ENCODE data around the gene MARK3.

The MARK3 gene

DNA sequence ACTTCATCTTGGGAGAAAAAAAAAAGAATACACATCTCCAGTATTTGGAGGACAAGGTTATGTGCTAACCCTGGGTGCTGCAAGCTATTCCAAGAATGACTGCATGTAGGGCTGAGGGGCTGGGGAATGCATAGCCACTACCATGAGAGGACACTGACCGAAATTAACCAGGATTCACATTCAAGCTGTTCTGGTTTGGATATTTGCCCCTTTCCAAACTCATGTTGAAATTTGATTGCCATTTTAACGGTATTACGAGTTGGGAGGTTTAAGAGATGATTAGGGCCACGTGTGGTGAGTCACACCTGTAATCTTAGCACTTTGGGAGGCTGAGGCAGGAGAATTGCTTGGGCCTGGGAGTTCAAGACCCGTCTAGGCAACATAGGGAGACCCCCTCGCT is 18.5 kb upstream of the MARK3 start:
- TF ChIP-seq, protein P1, sequence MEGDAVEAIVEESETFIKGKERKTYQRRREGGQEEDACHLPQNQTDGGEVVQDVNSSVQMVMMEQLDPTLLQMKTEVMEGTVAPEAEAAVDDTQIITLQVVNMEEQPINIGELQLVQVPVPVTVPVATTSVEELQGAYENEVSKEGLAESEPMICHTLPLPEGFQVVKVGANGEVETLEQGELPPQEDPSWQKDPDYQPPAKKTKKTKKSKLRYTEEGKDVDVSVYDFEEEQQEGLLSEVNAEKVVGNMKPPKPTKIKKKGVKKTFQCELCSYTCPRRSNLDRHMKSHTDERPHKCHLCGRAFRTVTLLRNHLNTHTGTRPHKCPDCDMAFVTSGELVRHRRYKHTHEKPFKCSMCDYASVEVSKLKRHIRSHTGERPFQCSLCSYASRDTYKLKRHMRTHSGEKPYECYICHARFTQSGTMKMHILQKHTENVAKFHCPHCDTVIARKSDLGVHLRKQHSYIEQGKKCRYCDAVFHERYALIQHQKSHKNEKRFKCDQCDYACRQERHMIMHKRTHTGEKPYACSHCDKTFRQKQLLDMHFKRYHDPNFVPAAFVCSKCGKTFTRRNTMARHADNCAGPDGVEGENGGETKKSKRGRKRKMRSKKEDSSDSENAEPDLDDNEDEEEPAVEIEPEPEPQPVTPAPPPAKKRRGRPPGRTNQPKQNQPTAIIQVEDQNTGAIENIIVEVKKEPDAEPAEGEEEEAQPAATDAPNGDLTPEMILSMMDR (IDR thresholded peaks at IDR 0.05; ENCODE audit: low read depth, low read length), result no peak
- H3K4me3 ChIP-seq (ENCODE audit: low read depth, low read length), result no peak overlapping the region
- DNase-seq (ENCODE audit: low read depth, low spot score), result no peak
- in situ Hi-C loops (cut with HindIII; ENCODE audit: low sequenced_read_pairs), result no loop called here

DNA sequence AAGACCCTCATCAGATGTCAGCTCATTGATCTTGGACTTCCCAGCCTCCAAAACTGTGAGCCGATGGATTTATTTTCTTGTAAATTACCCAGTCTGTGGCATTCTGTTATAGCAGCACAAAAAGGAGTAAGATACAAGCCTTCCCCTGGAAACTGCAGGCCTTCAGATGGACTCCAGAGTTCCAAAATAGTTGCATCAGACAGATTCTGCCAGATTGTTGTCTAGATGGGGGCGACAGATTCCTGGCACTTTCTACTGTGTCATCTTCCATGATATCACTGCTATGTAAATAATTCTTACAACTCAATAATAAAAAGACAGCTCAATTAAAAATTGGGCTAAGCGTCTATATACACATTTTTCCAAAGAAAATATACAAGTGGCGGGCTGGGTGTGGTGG is 17.2 kb upstream of the MARK3 start:
- no peak for DNase-seq (ENCODE audit: low read depth, low spot score)

GRCh38 chr14:103370087-103370486 is 15.1 kb upstream of the MARK3 start:
- in situ Hi-C loops (cut with HindIII; ENCODE audit: low sequenced_read_pairs), result no loop called here
- no peak overlapping the region for H3K4me3 ChIP-seq (ENCODE audit: low read depth, low read length)
- TF ChIP-seq, protein P1 (IDR thresholded peaks at IDR 0.05; ENCODE audit: low read depth, low read length), result no peak
- no peak for DNase-seq (ENCODE audit: low read depth, low spot score)

More for the DNA sequence above, 17.2 kb upstream of the MARK3 start:
- in situ Hi-C loops (cut with HindIII; ENCODE audit: low sequenced_read_pairs), result no loop called here
- H3K4me3 ChIP-seq (ENCODE audit: low read depth, low read length), result no peak overlapping the region
- TF ChIP-seq, protein P1 (IDR thresholded peaks at IDR 0.05; ENCODE audit: low read depth, low read length), result no peak

DNA sequence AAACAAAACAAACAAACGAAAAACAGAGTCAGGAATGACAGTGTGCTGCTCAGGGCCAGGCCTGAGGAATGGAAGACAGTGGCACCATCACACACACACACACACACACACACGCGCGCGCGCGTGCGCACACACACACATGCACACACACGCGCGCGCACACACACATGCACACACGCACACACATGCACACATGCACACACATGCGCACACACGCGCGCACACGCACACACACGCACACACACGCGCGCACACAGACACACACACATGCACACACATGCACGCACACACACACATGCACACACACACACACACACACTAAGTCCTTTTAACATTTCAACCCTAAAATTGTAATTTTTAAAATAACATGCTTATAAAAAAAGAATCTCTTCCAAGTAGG is 13.2 kb upstream of the MARK3 start:
- in situ Hi-C loops (cut with HindIII; ENCODE audit: low sequenced_read_pairs), result no loop called here
- TF ChIP-seq, protein P1 (IDR thresholded peaks at IDR 0.05; ENCODE audit: low read depth, low read length), result no peak
- H3K4me3 ChIP-seq (ENCODE audit: low read depth, low read length), result no peak overlapping the region
- no peak for DNase-seq (ENCODE audit: low read depth, low spot score)

GRCh38 chr14:103372552-103373304 is 12.5 kb upstream of the MARK3 start:
- TF ChIP-seq, protein P1 (IDR thresholded peaks at IDR 0.05; ENCODE audit: low read depth, low read length), result no peak
- peak; percentile 93 for DNase-seq (ENCODE audit: low read depth, low spot score)
- in situ Hi-C loops (cut with HindIII; ENCODE audit: low sequenced_read_pairs), result no loop called here
- no peak overlapping the region for H3K4me3 ChIP-seq (ENCODE audit: low read depth, low read length)

DNA sequence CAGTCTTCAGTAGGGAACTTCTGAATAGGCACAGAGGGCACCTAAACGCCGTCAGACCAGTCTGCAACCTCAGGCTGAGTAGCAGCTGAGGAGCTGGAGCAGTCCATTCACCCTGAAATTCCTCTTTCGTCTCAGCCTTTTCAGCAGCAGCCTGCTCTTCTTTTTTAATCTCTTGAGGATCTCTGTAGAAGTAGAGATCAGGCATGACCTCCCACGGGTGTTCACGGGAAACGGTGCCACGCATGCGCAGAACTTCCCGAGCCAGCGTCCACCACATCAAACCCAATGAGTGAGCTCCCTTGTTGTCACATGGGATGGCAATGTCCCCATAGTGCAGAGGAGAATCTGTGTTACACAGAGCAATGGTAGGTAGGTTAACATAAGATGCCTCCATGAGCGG is 11.1 kb upstream of the MARK3 start:
- in situ Hi-C loops (cut with HindIII; ENCODE audit: low sequenced_read_pairs), result no loop called here
- DNase-seq (ENCODE audit: low read depth, low spot score), result no peak
- TF ChIP-seq, protein P1 (IDR thresholded peaks at IDR 0.05; ENCODE audit: low read depth, low read length), result no peak
- H3K4me3 ChIP-seq (ENCODE audit: low read depth, low read length), result no peak overlapping the region
